Fibroblast of skin of left quadriceps (primary cell): ENCODE measurements around the gene NOL4L.

Experiments used
- DNase-seq, 2 experiments: peaks; one replicate each; pipeline ENCODE4 v3.0.0-alpha.2; 2013; ENCODE audit warnings: low read depth in 2 of 2

NOL4L gene

GRCh38 chr20:32456869-32457478, 128.2 kb downstream of the NOL4L start:
- DNase-seq: no peak

GRCh38 chr20:32455901-32456701, 129.0 kb downstream of the NOL4L start:
- DNase-seq: no peak

GRCh38 chr20:32455171-32455900, 129.8 kb downstream of the NOL4L start:
- DNase-seq: no peak

DNA sequence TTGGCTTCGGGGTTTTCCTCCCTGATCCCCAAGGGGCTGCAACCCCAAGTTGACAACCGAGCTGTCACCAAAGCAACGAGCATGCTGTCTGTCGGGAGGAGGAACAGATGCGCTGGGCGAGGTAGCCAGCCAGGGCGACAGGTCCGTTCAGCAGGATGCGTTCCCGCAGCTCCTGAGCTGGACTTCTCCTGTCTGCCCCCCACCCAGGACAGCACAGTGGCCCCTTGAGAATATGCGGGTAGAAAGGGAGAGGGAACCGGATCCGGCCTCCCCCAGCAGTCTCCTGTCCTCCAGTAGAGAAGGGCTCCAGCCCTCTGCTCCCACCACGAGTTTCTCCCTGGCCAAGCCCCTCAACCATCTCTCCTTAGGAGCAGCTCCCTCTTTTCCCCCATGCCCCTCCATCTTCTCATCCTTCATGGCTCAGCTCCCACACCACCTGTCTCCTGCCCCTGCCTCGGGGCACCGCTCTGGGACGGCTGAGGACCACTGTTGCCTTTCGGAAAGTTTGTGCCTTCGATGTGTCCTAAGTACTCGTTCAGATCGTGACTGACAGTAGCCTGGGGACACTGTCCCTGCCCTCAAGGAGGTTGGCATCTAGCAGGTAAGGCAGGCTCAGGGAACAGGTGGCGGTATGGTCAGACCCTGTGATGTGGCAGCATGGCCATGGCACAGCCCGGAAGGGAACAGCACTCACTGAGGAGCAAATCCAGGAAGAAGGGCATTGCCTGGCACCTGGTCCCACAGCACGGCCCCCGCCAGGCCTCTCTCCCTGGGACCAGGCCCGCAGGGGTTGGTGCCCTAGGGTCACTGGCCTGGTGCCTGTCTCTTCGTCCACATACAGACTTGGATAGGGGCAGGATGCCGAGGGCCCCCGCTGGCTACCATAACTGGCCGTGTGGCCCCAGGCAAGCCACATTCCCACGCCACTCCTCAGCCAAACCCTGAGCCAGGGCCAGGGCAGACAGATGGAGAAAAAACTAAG, 130.7 kb downstream of the NOL4L start:
- DNase-seq: no peak

- no peak for DNase-seq
Measured at GRCh38 chr20:32453467-32454163, 131.5 kb downstream of the NOL4L start.

DNA sequence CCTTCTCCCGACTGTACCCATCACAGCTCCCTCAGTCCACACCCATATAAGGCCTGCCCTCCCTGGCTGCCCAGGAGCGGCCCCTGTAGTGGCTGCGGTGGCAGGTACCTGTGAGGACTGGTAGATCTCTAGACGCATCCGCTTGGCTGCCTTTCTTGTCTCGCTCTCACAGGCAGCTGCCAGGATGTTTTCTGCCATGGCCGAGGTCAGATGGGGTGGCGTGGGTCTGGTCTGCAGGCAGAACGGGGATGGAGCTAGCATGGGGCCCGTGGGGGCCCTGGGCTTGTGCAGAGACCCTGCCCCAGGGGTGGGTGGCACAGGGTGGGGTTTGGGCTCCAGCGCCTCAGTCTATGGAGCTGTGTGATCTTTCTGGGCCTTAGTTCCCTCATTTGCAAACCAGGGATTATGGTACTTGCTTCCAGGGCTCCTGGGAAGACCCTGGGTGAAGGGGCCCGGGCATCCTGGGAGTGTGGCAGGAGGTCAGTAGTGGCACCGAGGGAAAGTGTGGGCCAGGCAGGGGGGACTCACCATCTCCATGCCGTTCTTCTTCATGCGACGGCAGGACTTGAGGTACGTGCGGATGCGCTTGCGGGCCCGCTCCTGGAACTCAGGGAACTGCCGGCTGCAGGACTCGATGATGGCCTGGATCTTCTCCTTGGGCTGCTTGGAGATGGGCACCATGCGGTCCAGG, 132.2 kb downstream of the NOL4L start:
- no peak for DNase-seq

GRCh38 chr20:32451682-32452461, 133.3 kb downstream of the NOL4L start:
- no peak for DNase-seq

GRCh38 chr20:32451340-32451681, 133.8 kb downstream of the NOL4L start:
- DNase-seq: no peak

DNA sequence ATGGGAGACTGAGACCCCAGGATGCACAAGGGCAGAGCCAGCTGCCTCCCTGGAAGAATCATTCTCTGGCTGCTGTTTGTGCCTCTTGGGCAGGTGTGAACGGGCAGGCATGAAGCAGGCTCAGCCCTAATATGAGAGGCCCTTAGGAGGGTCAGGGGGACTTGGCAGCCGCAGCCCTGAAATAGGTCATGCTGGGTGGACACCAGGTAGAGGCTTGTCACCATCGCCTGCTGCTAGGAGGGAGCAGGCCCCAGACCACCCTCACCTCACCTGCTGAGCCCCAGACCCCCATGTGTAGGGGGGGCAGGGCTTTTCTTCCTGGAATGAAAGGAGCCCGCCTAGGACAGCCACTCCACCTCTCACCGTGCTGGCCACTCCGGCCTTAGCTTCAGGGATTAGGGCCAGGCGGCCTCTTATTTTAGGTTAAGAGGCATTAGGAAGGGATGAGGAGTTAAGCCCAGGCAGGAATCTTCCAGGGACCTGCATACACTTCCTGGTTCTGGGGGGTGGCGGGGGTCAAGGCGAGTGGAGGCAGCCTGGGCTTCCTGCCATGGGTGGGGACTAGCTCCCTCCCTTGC, 134.6 kb downstream of the NOL4L start:
- no peak for DNase-seq

DNA sequence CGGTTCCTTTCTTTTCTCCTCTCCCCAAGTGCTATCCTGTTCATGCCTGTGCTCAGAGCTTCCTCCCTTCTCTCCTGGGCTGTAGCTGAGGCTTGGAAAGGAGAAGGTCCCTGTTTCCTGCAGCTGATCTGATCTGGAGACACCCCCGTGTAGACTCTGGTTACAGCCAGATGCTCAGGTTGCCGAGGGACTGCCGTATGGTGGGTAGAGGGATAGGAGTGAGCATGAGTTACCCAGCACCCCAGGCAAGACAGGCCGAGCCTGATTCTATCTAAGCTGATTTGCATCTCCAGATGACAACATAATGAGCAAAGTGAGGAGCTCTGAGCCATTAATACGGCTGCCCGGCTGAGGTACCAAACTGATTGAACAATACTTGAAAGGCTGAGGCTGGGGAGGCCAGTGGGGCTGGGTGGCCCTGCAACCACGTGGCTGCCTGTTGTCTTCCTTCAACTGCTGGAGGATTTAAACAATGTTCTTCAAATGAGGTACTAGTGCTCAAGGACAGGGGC, 135.2 kb downstream of the NOL4L start:
- DNase-seq: no peak

GRCh38 chr20:32449057-32449889, 135.9 kb downstream of the NOL4L start:
- DNase-seq: no peak

DNA sequence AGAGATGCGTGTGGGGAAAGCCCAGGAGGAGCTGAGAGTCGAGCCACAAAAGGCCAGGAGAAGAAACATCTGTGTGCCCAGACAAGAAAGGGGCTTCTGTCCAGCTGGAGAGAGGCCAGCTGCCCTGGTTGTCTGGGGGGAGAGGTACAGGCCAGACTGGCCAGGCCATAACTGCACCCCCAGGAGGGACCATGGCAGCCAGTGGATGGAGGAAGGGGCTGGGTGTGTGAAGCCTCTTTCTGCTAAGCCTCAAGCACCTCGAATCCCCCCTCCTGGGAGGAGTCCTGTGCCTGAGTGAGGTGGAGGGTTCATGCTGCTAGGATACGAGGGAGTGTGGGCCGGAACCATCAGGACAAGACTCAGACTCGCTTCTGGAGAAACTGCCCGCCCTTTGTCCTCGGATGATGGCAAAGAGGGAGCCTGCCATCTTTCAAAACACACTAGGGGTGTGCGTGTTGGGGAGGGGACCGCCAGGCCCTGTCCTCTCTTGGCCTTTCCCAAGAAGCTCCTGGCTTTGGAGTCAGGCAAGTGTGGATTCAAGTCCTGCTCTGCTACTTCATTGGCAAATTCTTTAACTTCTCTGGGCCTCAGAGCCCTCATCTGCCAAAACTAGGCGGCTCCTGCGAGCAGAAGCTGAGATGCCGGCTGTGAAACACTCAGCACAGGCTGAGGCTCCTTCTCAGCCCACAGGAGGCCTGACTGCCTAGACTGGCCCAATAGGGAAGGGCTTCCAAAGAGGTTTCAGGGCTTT, 136.7 kb downstream of the NOL4L start:
- no peak for DNase-seq

- no peak for DNase-seq
Measured at GRCh38 chr20:32447136-32448027, 137.8 kb downstream of the NOL4L start.

- no peak for DNase-seq
Measured at GRCh38 chr20:32446301-32447100, 138.6 kb downstream of the NOL4L start.

DNA sequence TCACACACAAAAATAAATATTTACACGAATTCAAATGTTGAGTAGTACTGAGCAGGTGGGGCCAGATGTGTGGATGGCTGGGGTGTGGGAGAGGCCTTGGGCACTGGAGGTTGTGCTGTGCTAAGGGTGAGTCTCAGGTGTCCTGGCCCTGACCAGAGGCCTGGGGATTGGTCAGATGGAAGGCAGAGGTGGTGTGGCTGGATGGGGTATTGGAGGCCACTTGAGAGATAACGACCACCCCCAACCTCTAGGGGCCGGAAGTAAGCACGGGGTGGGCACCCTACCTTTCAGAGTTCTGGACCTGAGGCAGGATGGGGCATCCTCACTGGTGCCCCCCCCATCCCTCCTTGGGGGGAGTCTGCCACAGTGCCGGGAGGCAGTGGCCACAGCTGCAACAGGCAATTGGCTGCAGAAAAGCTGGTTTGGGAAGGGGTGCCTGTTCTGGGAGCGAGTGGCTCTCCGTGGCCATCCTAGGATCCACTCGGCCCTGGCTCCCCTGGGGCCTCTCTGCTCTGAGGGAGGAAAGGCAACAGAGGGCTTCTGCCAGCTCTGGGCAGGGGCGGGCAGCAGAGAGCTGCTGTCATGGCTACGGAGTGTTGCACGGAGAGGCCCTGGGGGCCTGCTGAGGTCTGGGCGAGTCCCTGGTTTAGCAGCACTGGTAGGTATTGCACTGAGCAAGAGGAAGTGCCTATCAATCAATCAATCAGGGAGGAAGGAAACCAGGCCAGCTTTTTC, 139.4 kb downstream of the NOL4L start:
- DNase-seq: no peak
